ENCODE data around the gene CDKL2. TPM values are rescaled to one million over a fixed set of nuclear protein-coding genes. Genes with fewer than 3 reads are reported as not detected.

CDKL2 gene
- total RNA-seq, 1 experiment from 2014 or later, result 0.04 TPM

GRCh38 chr4:75659512-75660031 lies 29.2 kb upstream of the CDKL2 start:
- Histone ChIP-seq H3K27ac (no peak overlapping the region), H3K9me3 (replicated peaks) (no peaks in the 10 kb centered on the region), H3K4me1 (peaks cover 4% of the 10 kb centered on the region; the same call in 1 of the 2 replicates), H3K27me3 (no peaks in the 10 kb centered on the region), H3K36me3 (peaks cover 68% of the 10 kb centered on the region), H3K4me3 (no peak overlapping the region)
- DNase-seq, result no peak

- peaks cover 4% of the 10 kb centered on the region; the same call in 1 of the 2 replicates for H3K4me1 ChIP-seq
- DNase-seq, result no peak
- no peaks in the 10 kb centered on the region for H3K9me3 ChIP-seq (replicated peaks)
- H3K27ac ChIP-seq, result no peak overlapping the region
- no peak overlapping the region for H3K4me3 ChIP-seq
- H3K27me3 ChIP-seq, result no peaks in the 10 kb centered on the region
- peaks cover 75% of the 10 kb centered on the region for H3K36me3 ChIP-seq
Observed at GRCh38 chr4:75658876-75659275, 28.5 kb upstream of the CDKL2 start.

- H3K9me3 ChIP-seq (replicated peaks), result no peaks in the 10 kb centered on the region
- no peak for DNase-seq
Observed at GRCh38 chr4:75655562-75655961, 25.2 kb upstream of the CDKL2 start.

GRCh38 chr4:75654905-75655304 lies 24.6 kb upstream of the CDKL2 start:
- no peaks in the 10 kb centered on the region for H3K9me3 ChIP-seq (replicated peaks)
- H3K27ac ChIP-seq, result no peak overlapping the region
- H3K4me3 ChIP-seq, result no peak overlapping the region
- peaks cover 12% of the 10 kb centered on the region for H3K4me1 ChIP-seq
- no peaks in the 10 kb centered on the region for H3K27me3 ChIP-seq
- peaks cover 83% of the 10 kb centered on the region for H3K36me3 ChIP-seq
- no peak for DNase-seq

More at GRCh38 chr4:75655562-75655961, 25.2 kb upstream of the CDKL2 start:
- no peak overlapping the region for H3K27ac ChIP-seq
- H3K4me1 ChIP-seq, result peaks cover 12% of the 10 kb centered on the region
- peaks cover 86% of the 10 kb centered on the region for H3K36me3 ChIP-seq
- no peaks in the 10 kb centered on the region for H3K27me3 ChIP-seq
- no peak overlapping the region for H3K4me3 ChIP-seq

GRCh38 chr4:75653845-75654503 lies 23.6 kb upstream of the CDKL2 start:
- peak in 1 of 2 experiments; percentile 42 for DNase-seq
- H3K36me3 ChIP-seq, result peaks cover 82% of the 10 kb centered on the region
- peaks cover 8% of the 10 kb centered on the region; the same call in 1 of the 2 replicates for H3K4me1 ChIP-seq
- H3K4me3 ChIP-seq, result no peak overlapping the region
- no peak overlapping the region for H3K27ac ChIP-seq
- no peaks in the 10 kb centered on the region for H3K9me3 ChIP-seq (replicated peaks)
- no peaks in the 10 kb centered on the region for H3K27me3 ChIP-seq

GRCh38 chr4:75644095-75644494 lies 13.8 kb upstream of the CDKL2 start:
- peaks cover 28% of the 10 kb centered on the region for H3K4me1 ChIP-seq
- H3K4me3 ChIP-seq, result peak overlapping the region; percentile 14
- H3K27ac ChIP-seq, result peak overlapping the region; percentile 90
- H3K27me3 ChIP-seq, result no peaks in the 10 kb centered on the region
- DNase-seq, result peak in 1 of 2 experiments; percentile 50
- no peaks in the 10 kb centered on the region for H3K9me3 ChIP-seq (replicated peaks)
- peaks cover 74% of the 10 kb centered on the region for H3K36me3 ChIP-seq

- peak overlapping the region; percentile 14 for H3K4me3 ChIP-seq
- H3K36me3 ChIP-seq, result peaks cover 70% of the 10 kb centered on the region
- peak; percentile 42 to 77 for DNase-seq
- peaks cover 28% of the 10 kb centered on the region for H3K4me1 ChIP-seq
- H3K27ac ChIP-seq, result peak overlapping the region; percentile 90
- no peaks in the 10 kb centered on the region for H3K27me3 ChIP-seq
- no peaks in the 10 kb centered on the region for H3K9me3 ChIP-seq (replicated peaks)
Observed at GRCh38 chr4:75643651-75644050, 13.3 kb upstream of the CDKL2 start.

GRCh38 chr4:75639124-75639695 lies 8.9 kb upstream of the CDKL2 start:
- H3K4me1 ChIP-seq, result peaks cover 16% of the 10 kb centered on the region
- peaks cover 27% of the 10 kb centered on the region for H3K36me3 ChIP-seq
- H3K27me3 ChIP-seq, result no peaks in the 10 kb centered on the region
- H3K27ac ChIP-seq, result no peak overlapping the region
- H3K4me3 ChIP-seq, result no peak overlapping the region
- no peak for DNase-seq
- H3K9me3 ChIP-seq (replicated peaks), result no peaks in the 10 kb centered on the region

- Histone ChIP-seq H3K9me3 (replicated peaks) (no peaks in the 10 kb centered on the region), H3K36me3 (peaks cover 24% of the 10 kb centered on the region), H3K4me1 (peaks cover 6% of the 10 kb centered on the region), H3K27me3 (no peaks in the 10 kb centered on the region), H3K4me3 (no peak overlapping the region), H3K27ac (no peak overlapping the region)
- no peak for DNase-seq
Observed at GRCh38 chr4:75637827-75638226, 7.5 kb upstream of the CDKL2 start.

- no peak for DNase-seq
- H3K36me3 ChIP-seq, result peaks cover 18% of the 10 kb centered on the region
Observed at GRCh38 chr4:75637176-75637575, 6.8 kb upstream of the CDKL2 start.

GRCh38 chr4:75634951-75635350 lies 4.6 kb upstream of the CDKL2 start:
- H3K27ac ChIP-seq, result no peak overlapping the region
- DNase-seq, result no peak
- H3K36me3 ChIP-seq, result peaks cover 4% of the 10 kb centered on the region

More at GRCh38 chr4:75637176-75637575, 6.8 kb upstream of the CDKL2 start:
- Histone ChIP-seq H3K27ac (no peak overlapping the region), H3K27me3 (no peaks in the 10 kb centered on the region), H3K9me3 (replicated peaks) (no peaks in the 10 kb centered on the region), H3K4me3 (no peak overlapping the region), H3K4me1 (no peaks in the 10 kb centered on the region; the same call in none of the 2 replicates)

GRCh38 chr4:75634281-75634680 lies 4.0 kb upstream of the CDKL2 start:
- no peak overlapping the region for H3K27ac ChIP-seq
- H3K27me3 ChIP-seq, result no peaks in the 10 kb centered on the region
- no peak for DNase-seq
- no peaks in the 10 kb centered on the region; the same call in 1 of the 2 replicates for H3K9me3 ChIP-seq (replicated peaks)
- no peaks in the 10 kb centered on the region; the same call in 1 of the 2 replicates for H3K4me1 ChIP-seq
- no peaks in the 10 kb centered on the region; the same call in none of the 2 replicates for H3K36me3 ChIP-seq
- H3K4me3 ChIP-seq, result no peak overlapping the region

More at GRCh38 chr4:75634951-75635350, 4.6 kb upstream of the CDKL2 start:
- Histone ChIP-seq H3K4me1 (no peaks in the 10 kb centered on the region; the same call in 1 of the 2 replicates), H3K9me3 (replicated peaks) (no peaks in the 10 kb centered on the region; the same call in 1 of the 2 replicates), H3K4me3 (no peak overlapping the region), H3K27me3 (no peaks in the 10 kb centered on the region)

- Histone ChIP-seq H3K4me1 (no peaks in the 10 kb centered on the region; the same call in 1 of the 2 replicates), H3K27me3 (no peaks in the 10 kb centered on the region), H3K4me3 (no peak overlapping the region), H3K27ac (no peak overlapping the region), H3K36me3 (no peaks in the 10 kb centered on the region; the same call in 1 of the 2 replicates), H3K9me3 (replicated peaks) (no peaks in the 10 kb centered on the region; the same call in 1 of the 2 replicates)
- peak in 1 of 2 experiments; percentile 25 for DNase-seq
Observed at GRCh38 chr4:75633846-75634245, 3.5 kb upstream of the CDKL2 start.

- no peak for DNase-seq
- H3K4me3 ChIP-seq, result no peak overlapping the region
- H3K27ac ChIP-seq, result no peak overlapping the region
- H3K27me3 ChIP-seq, result no peaks in the 10 kb centered on the region; the same call in 1 of the 2 replicates
- no peaks in the 10 kb centered on the region for H3K36me3 ChIP-seq
- no peaks in the 10 kb centered on the region; the same call in 1 of the 2 replicates for H3K9me3 ChIP-seq (replicated peaks)
- H3K4me1 ChIP-seq, result no peaks in the 10 kb centered on the region; the same call in 1 of the 2 replicates
Observed at GRCh38 chr4:75630937-75631329, 605 bp upstream of the CDKL2 start.

- no peak overlapping the region for H3K27ac ChIP-seq
- H3K4me3 ChIP-seq, result no peak overlapping the region
- H3K4me1 ChIP-seq, result no peaks in the 10 kb centered on the region; the same call in 1 of the 2 replicates
- no peak for DNase-seq
- no peaks in the 10 kb centered on the region for H3K36me3 ChIP-seq
- H3K27me3 ChIP-seq, result no peaks in the 10 kb centered on the region; the same call in 1 of the 2 replicates
- no peaks in the 10 kb centered on the region; the same call in 1 of the 2 replicates for H3K9me3 ChIP-seq (replicated peaks)
Observed at GRCh38 chr4:75629239-75629638, 1.1 kb downstream of the CDKL2 start.

Measured in SJCRH30 (cell line).